RPMI8226 (cell line): ENCODE results near the gene DTHD1.

Experiments
- DNase-seq: peaks from one replicate; pipeline ENCODE4 v3.0.0-alpha.2; 2015

The DTHD1 gene

GRCh38 chr4:36281384-36282106, at the start of gene DTHD1:
TSS of gene DTHD1 (plus strand) at chr4:36281616. CDS start at chr4:36281759, 143 bp downstream.
- DNase-seq = no peak

GRCh38 chr4:36233567-36234266, 47.7 kb upstream of the DTHD1 start:
- DNase-seq = no peak

- no peak for DNase-seq
Observed at GRCh38 chr4:36235306-36235705, 46.1 kb upstream of the DTHD1 start.

GRCh38 chr4:36236159-36236558, 45.3 kb upstream of the DTHD1 start:
- DNase-seq = no peak

- DNase-seq = no peak
Observed at GRCh38 chr4:36237366-36238313, 43.8 kb upstream of the DTHD1 start.

- peak; percentile 44 for DNase-seq
Observed at GRCh38 chr4:36241771-36242170, 39.6 kb upstream of the DTHD1 start.

- DNase-seq = no peak
Observed at GRCh38 chr4:36242629-36243354, 38.6 kb upstream of the DTHD1 start.

GRCh38 chr4:36243355-36244256, 37.8 kb upstream of the DTHD1 start:
- DNase-seq = peak; percentile 28

GRCh38 chr4:36244257-36245082, 36.9 kb upstream of the DTHD1 start, which contains the start of gene ARAP2:
TSS of gene ARAP2 (minus strand) at chr4:36244514. CDS start at chr4:36229486, 15,028 bp downstream.
- peak; percentile 71 for DNase-seq

GRCh38 chr4:36249610-36250009, 31.8 kb upstream of the DTHD1 start:
- no peak for DNase-seq

- DNase-seq = no peak
Observed at GRCh38 chr4:36251983-36252382, 29.4 kb upstream of the DTHD1 start.

- peak; percentile 44 for DNase-seq
Observed at GRCh38 chr4:36254371-36254770, 27.0 kb upstream of the DTHD1 start.

- DNase-seq = peak; percentile 15
Observed at GRCh38 chr4:36255577-36255976, 25.8 kb upstream of the DTHD1 start.

- no peak for DNase-seq
Observed at GRCh38 chr4:36256398-36256891, 25.0 kb upstream of the DTHD1 start.

GRCh38 chr4:36260731-36261130, 20.7 kb upstream of the DTHD1 start:
- no peak for DNase-seq

GRCh38 chr4:36264207-36264826, 17.1 kb upstream of the DTHD1 start:
- no peak for DNase-seq

GRCh38 chr4:36267486-36268268, 13.7 kb upstream of the DTHD1 start:
- DNase-seq = no peak

GRCh38 chr4:36269101-36269500, 12.3 kb upstream of the DTHD1 start:
- no peak for DNase-seq
